ENCODE data around the gene DMAP1.
"Not testable (repeated sequence)": the region's sequence is repeated elsewhere in the genome, so short reads cannot be mapped to it uniquely, and the experiment has no call there.

DMAP1 gene

GRCh38 chr1:44213222-44214112 lies at the start of gene DMAP1:
DMAP1 (plus strand) TSS chr1:44213471; CDS start chr1:44213754, 283 bp downstream.
- peak; percentile 92 for DNase-seq (ENCODE audit: low read depth, low spot score)

GRCh38 chr1:44168520-44169098 lies 44.7 kb upstream of the DMAP1 start:
- no peak for DNase-seq (ENCODE audit: low read depth, low spot score)

- no peak for DNase-seq (ENCODE audit: low read depth, low spot score)
Measured at GRCh38 chr1:44170281-44170823, 42.9 kb upstream of the DMAP1 start.

- no peak for DNase-seq (ENCODE audit: low read depth, low spot score)
Measured at GRCh38 chr1:44174630-44175029, 38.6 kb upstream of the DMAP1 start.

GRCh38 chr1:44200336-44200735 lies 12.9 kb upstream of the DMAP1 start:
- no peak for DNase-seq (ENCODE audit: low read depth, low spot score)

GRCh38 chr1:44206545-44206944 lies 6.7 kb upstream of the DMAP1 start:
- not testable (repeated sequence) for DNase-seq (ENCODE audit: low read depth, low spot score)

GRCh38 chr1:44208226-44208625 lies 5.0 kb upstream of the DMAP1 start:
- no peak for DNase-seq (ENCODE audit: low read depth, low spot score)

GRCh38 chr1:44210595-44210994 lies 2.7 kb upstream of the DMAP1 start:
- DNase-seq (ENCODE audit: low read depth, low spot score) = no peak

GRCh38 chr1:44212355-44213221 lies 683 bp upstream of the DMAP1 start:
- no peak for DNase-seq (ENCODE audit: low read depth, low spot score)

GRCh38 chr1:44217809-44218410 lies 4.6 kb downstream of the DMAP1 start:
- DNase-seq (ENCODE audit: low read depth, low spot score) = peak; percentile 87

- no peak for DNase-seq (ENCODE audit: low read depth, low spot score)
Measured at GRCh38 chr1:44218503-44219300, 5.4 kb downstream of the DMAP1 start.

- no peak for DNase-seq (ENCODE audit: low read depth, low spot score)
Measured at GRCh38 chr1:44219301-44219626, 6.0 kb downstream of the DMAP1 start.

- DNase-seq (ENCODE audit: low read depth, low spot score) = no peak
Measured at GRCh38 chr1:44220001-44220751, 6.9 kb downstream of the DMAP1 start.

GRCh38 chr1:44220755-44221154 lies 7.5 kb downstream of the DMAP1 start:
- DNase-seq (ENCODE audit: low read depth, low spot score) = no peak

GRCh38 chr1:44221769-44222168 lies 8.5 kb downstream of the DMAP1 start:
- no peak for DNase-seq (ENCODE audit: low read depth, low spot score)

- DNase-seq (ENCODE audit: low read depth, low spot score) = no peak
Measured at GRCh38 chr1:44222397-44223186, 9.3 kb downstream of the DMAP1 start.

GRCh38 chr1:44223187-44223610 lies 9.9 kb downstream of the DMAP1 start:
- DNase-seq (ENCODE audit: low read depth, low spot score) = no peak

GRCh38 chr1:44225761-44226160 lies 12.5 kb downstream of the DMAP1 start:
- no peak for DNase-seq (ENCODE audit: low read depth, low spot score)

- DNase-seq (ENCODE audit: low read depth, low spot score) = no peak
Measured at GRCh38 chr1:44227211-44227610, 13.9 kb downstream of the DMAP1 start.
